Measurements from ENCODE around the gene CFAP90. TPM values are rescaled to one million over a fixed set of nuclear protein-coding genes. Genes with fewer than 3 reads are reported as not detected.

CFAP90 gene
- total RNA-seq, 1 experiment from 2014 or later = not detected

DNA sequence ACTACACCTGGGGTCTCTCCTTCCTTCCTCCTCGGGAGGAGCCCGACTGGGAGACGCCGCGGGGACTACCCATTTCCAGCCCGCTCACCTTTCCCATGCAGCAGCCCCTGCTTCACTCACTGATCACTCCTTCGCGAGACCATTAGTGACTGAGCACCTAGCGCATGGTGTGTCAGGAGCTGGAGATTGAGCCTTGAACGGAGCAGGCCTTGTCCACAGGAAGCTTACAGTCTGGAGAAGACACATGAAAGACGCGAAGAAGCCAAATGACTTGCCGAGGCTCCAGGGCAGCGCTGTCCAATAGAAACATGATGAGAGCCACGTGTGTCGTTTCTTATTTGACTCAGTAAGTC, 283 bp upstream of the CFAP90 start (continued):
- no peak for TF ChIP-seq YY1 (IDR thresholded peaks at IDR 0.05; ENCODE audit: extremely low read depth, insufficient replicate concordance, low read depth, low read length)
- no peak for TF ChIP-seq EGR1 (IDR thresholded peaks at IDR 0.05; ENCODE audit: low read depth)
- no peak for TF ChIP-seq SP1 (IDR thresholded peaks at IDR 0.05; ENCODE audit: low read depth)

DNA sequence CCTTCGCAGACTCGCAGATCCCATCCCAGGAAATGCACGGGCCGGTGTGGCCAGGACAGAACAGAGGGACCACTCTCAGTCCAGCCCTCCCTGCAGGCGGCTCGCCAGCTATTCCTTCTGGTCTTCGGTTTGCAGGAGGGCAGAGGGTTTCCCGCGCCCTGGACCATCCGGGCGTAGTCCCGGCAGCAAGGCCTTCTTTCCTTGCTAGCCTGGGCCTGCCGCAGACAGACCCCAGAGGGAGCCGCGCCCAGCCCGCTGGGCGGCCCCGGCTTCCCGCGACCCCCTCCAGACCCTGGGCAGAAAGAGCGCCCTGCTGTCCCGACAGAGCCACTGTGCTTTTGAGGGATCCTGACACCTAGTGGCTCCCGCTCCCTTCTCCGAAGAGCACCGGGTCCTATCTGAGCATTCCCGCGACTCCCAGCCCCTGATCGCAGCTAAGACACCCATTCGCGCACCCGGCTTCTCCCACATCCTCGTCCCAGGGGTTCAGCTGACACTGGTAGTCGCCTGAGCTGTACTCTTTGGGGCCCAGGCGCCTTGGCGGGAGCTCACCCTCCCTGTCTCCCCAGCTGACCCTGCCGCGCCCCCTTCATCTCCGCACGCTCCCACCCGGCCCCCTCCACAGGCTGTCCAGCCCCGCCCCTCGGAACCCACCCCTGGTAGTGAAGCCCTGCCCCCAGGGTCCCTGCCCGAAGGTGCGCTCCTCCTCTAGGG, 1.1 kb downstream of the CFAP90 start:
- Histone ChIP-seq H3K4me2 (ENCODE audit: low read length) (no peak overlapping the region), H4K20me1 (ENCODE audit: insufficient read depth) (no peaks in the 10 kb centered on the region), H3K9me2 (ENCODE audit: insufficient read depth) (no peaks in the 10 kb centered on the region), H3K79me2 (ENCODE audit: insufficient read depth, low read length) (no peaks in the 10 kb centered on the region), H3K27ac (ENCODE audit: low read depth, low read length) (no peak overlapping the region), H2AFZ (ENCODE audit: low read depth, low read length, poor library complexity, severe bottlenecking) (no peak overlapping the region), H3K9me3 (ENCODE audit: control insufficient read depth in 1 of 2, insufficient read depth in 1 of 2, low read depth in 1 of 2, low read length in 2 of 2) (no peaks in the 10 kb centered on the region), H3K27me3 (ENCODE audit: insufficient read depth, low read length) (no peaks in the 10 kb centered on the region), H3K4me3 (replicated peaks in 1 of 2; ENCODE audit: low read depth in 1 of 2, low read length in 2 of 2) (no peak overlapping the region), H3K4me1 (ENCODE audit: control insufficient read depth in 1 of 2, insufficient read depth in 2 of 2, low read length in 2 of 2) (no peaks in the 10 kb centered on the region), H3K9ac (ENCODE audit: low read length) (no peak overlapping the region), H3K36me3 (ENCODE audit: control insufficient read depth in 1 of 2, insufficient read depth in 2 of 2, low read length in 2 of 2) (no peaks in the 10 kb centered on the region)
- ATAC-seq = no peak
- no TSS peak for BruUV-seq (replicated peaks)
- ChIA-PET CTCF (no interaction called here), RAD21 (ENCODE audit: low non-redundant PET in 1 of 2, low total read pairs in 2 of 2, uncharacterized antibody in 2 of 2, unreplicated experiment in 2 of 2) (interaction anchor here in 1 of 2 experiments (0.7 kb wide), 1 partner anchor 1715 kb away, joined by 5 read pairs; no protein-coding TSS in a partner anchor), POLR2A (no interaction called here)
- intact Hi-C loops (cut with micrococcal nuclease) = no loop called here
- DNase-seq (ENCODE audit: low read depth, low spot score) = no peak
- TF ChIP-seq YY1 (IDR thresholded peaks at IDR 0.05; ENCODE audit: extremely low read depth, insufficient replicate concordance, low read depth, low read length) (no peak), ZFX (IDR thresholded peaks at IDR 0.05) (no peak), CBX3 (IDR thresholded peaks at IDR 0.05; ENCODE audit: low read depth) (no peak), ELF1 (IDR thresholded peaks at IDR 0.05; ENCODE audit: borderline replicate concordance, low read depth) (no peak), SIN3A (IDR thresholded peaks at IDR 0.05; ENCODE audit: low read depth) (no peak), TCF7L2 (IDR thresholded peaks at IDR 0.05; ENCODE audit: borderline replicate concordance, extremely low read depth, insufficient read depth, insufficient read length) (no peak), SRF (IDR thresholded peaks at IDR 0.05; ENCODE audit: low read depth) (no peak), SP1 (IDR thresholded peaks at IDR 0.05; ENCODE audit: low read depth) (no peak), JUND (IDR thresholded peaks at IDR 0.05) (no peak), POLR2A (IDR thresholded peaks at IDR 0.05; ENCODE audit: borderline replicate concordance, extremely low read depth, insufficient read depth, insufficient read length) (no peak), FOSL1 (IDR thresholded peaks at IDR 0.05; ENCODE audit: low read depth) (no peak), RAD21 (IDR thresholded peaks at IDR 0.05; ENCODE audit: low read depth) (no peak), EGR1 (IDR thresholded peaks at IDR 0.05; ENCODE audit: low read depth) (no peak), EZH2phosphoT487 (IDR thresholded peaks at IDR 0.05; ENCODE audit: borderline replicate concordance) (no peak), EZH2 (IDR thresholded peaks at IDR 0.05) (no peak)
- TF ChIP-seq, protein P1, sequence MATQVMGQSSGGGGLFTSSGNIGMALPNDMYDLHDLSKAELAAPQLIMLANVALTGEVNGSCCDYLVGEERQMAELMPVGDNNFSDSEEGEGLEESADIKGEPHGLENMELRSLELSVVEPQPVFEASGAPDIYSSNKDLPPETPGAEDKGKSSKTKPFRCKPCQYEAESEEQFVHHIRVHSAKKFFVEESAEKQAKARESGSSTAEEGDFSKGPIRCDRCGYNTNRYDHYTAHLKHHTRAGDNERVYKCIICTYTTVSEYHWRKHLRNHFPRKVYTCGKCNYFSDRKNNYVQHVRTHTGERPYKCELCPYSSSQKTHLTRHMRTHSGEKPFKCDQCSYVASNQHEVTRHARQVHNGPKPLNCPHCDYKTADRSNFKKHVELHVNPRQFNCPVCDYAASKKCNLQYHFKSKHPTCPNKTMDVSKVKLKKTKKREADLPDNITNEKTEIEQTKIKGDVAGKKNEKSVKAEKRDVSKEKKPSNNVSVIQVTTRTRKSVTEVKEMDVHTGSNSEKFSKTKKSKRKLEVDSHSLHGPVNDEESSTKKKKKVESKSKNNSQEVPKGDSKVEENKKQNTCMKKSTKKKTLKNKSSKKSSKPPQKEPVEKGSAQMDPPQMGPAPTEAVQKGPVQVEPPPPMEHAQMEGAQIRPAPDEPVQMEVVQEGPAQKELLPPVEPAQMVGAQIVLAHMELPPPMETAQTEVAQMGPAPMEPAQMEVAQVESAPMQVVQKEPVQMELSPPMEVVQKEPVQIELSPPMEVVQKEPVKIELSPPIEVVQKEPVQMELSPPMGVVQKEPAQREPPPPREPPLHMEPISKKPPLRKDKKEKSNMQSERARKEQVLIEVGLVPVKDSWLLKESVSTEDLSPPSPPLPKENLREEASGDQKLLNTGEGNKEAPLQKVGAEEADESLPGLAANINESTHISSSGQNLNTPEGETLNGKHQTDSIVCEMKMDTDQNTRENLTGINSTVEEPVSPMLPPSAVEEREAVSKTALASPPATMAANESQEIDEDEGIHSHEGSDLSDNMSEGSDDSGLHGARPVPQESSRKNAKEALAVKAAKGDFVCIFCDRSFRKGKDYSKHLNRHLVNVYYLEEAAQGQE (IDR thresholded peaks at IDR 0.05; ENCODE audit: low read depth) = no peak
- TF ChIP-seq, protein P2, sequence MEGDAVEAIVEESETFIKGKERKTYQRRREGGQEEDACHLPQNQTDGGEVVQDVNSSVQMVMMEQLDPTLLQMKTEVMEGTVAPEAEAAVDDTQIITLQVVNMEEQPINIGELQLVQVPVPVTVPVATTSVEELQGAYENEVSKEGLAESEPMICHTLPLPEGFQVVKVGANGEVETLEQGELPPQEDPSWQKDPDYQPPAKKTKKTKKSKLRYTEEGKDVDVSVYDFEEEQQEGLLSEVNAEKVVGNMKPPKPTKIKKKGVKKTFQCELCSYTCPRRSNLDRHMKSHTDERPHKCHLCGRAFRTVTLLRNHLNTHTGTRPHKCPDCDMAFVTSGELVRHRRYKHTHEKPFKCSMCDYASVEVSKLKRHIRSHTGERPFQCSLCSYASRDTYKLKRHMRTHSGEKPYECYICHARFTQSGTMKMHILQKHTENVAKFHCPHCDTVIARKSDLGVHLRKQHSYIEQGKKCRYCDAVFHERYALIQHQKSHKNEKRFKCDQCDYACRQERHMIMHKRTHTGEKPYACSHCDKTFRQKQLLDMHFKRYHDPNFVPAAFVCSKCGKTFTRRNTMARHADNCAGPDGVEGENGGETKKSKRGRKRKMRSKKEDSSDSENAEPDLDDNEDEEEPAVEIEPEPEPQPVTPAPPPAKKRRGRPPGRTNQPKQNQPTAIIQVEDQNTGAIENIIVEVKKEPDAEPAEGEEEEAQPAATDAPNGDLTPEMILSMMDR (IDR thresholded peaks at IDR 0.05 in 2 of 3, conservative IDR thresholded peaks at IDR 0.05 in 1 of 3; ENCODE audit: borderline replicate concordance in 1 of 3, insufficient read depth in 1 of 3, low read depth in 2 of 3, low read length in 2 of 3) = no peak
- TF ChIP-seq, protein P3, sequence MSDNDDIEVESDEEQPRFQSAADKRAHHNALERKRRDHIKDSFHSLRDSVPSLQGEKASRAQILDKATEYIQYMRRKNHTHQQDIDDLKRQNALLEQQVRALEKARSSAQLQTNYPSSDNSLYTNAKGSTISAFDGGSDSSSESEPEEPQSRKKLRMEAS (IDR thresholded peaks at IDR 0.05) = no peak
